Mucosa of stomach (tissue), 1 donor: Measurements from ENCODE around the gene LSS.
"Not testable (repeated sequence)": the region's sequence is repeated elsewhere in the genome, so short reads cannot be mapped to it uniquely, and the experiment has no call there.

Experiments used
- H3K27me3 ChIP-seq: one replicate; pipeline ENCODE4 v1.7.0; 2013; ENCODE audit warnings: mild to moderate bottlenecking, low read length; ENCODE audit not compliant: control insufficient read depth, insufficient read depth
- H3K36me3 ChIP-seq: one replicate; pipeline ENCODE4 v1.7.0; 2013; ENCODE audit warnings: low read length; ENCODE audit not compliant: control insufficient read depth, insufficient read depth
- H3K4me1 ChIP-seq: one replicate; pipeline ENCODE4 v1.7.0; 2013; ENCODE audit warnings: mild to moderate bottlenecking, low read length; ENCODE audit not compliant: control insufficient read depth, insufficient read depth
- H3K4me3 ChIP-seq: one replicate; pipeline ENCODE4 v1.7.0; 2013; ENCODE audit warnings: low read length
- H3K9ac ChIP-seq: one replicate; pipeline ENCODE4 v1.7.0; 2013; ENCODE audit warnings: mild to moderate bottlenecking, low read length, moderate library complexity
- H3K9me3 ChIP-seq: one replicate; pipeline ENCODE4 v1.7.0; 2013; ENCODE audit warnings: mild to moderate bottlenecking, low read length, moderate library complexity; ENCODE audit not compliant: control insufficient read depth
- donor health status: Pancreatic carcinoma.

Gene LSS

DNA sequence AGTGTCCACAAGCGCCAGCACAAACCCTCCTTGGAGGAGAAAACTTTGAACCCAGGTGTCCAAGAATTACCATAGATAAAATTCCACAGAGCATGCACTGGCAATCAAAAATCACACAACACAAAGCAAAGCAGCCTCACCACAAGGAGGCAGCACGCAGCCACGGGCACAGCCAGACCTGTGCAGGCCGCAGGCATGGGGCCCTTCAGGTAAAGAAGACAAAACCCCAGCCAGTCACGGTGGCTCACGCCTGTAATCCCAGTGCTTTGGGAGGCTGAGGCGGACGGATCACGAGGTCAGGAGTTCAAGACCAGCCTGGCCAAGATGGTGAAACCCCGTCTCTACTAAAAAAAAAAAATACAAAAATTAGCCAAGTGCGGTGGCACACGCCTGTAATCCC is 81.1 kb downstream of the LSS start:
- H3K9ac ChIP-seq, H3K9me3 ChIP-seq, H3K36me3 ChIP-seq, H3K4me3 ChIP-seq, H3K4me1 ChIP-seq, H3K27me3 ChIP-seq: not testable (repeated sequence)

DNA sequence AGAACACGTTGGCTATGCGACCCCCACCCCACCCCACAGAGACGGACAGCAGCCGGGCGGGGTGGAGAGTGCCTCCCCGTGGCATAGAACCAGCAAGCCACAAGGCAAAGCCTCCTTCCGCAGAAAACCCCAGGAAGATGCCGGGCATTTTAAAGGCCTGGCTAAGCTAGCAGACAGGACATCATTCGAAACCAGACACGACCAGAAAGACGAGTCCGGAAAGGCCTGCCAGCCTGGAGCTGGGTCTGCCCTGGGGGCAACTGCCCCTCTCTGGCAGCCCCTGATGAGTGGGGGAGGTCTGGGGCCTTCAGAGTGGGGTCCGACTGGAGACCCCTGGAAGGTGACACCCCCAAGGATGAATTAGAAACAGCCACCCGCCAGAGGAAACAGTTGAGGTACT is 81.7 kb downstream of the LSS start:
- Histone ChIP-seq H3K36me3 (no peaks in the 10 kb centered on the region), H3K27me3 (no peaks in the 10 kb centered on the region), H3K4me3 (no peak overlapping the region), H3K4me1 (no peaks in the 10 kb centered on the region), H3K9ac (no peak overlapping the region), H3K9me3 (no peaks in the 10 kb centered on the region)

DNA sequence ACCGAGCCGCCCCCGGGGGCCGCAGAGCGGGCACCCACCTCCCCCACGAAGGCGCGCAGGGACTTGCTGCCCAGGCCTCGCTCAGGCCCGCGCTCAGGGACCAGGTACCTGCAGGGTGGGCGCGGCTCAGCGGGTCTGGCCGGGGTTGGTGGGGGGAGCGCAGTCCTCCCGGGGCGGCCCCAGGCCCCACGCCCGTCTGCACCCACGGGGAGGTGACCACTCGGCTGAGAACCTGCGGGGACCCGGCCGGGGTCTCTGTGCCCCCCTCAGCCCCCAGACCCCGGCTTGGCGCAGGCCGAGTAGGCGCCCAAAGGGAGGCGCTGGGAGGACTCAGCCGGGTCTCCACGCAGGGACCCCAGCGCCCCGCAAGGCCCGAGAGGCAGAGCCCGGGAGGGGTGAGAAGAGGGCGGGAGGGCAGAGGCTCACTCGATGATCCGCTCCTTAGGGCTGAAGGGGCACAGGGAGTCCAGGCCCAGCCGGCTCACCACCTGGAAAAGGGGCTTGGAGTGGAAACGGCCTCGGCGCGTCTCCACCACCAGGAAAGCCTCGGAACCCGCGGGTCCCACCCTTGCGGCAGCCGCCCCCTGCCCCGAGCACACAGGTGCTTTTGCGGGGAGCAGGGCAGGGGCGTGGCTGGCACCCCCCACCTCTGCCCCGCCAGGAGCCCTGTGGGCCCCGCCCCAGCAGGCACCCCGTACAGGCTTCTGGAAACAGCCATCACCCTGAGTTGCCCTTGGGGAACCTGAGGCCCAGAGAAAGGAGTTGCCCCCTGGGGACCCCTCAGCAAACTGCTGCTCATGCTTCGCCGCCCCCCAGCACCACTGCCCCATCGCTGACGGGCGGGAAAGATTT is 82.5 kb downstream of the LSS start:
- no peaks in the 10 kb centered on the region for H3K9me3 ChIP-seq
- peaks cover 4% of the 10 kb centered on the region for H3K27me3 ChIP-seq
- no peak overlapping the region for H3K4me3 ChIP-seq
- H3K4me1 ChIP-seq = no peaks in the 10 kb centered on the region
- no peaks in the 10 kb centered on the region for H3K36me3 ChIP-seq
- H3K9ac ChIP-seq = no peak overlapping the region

DNA sequence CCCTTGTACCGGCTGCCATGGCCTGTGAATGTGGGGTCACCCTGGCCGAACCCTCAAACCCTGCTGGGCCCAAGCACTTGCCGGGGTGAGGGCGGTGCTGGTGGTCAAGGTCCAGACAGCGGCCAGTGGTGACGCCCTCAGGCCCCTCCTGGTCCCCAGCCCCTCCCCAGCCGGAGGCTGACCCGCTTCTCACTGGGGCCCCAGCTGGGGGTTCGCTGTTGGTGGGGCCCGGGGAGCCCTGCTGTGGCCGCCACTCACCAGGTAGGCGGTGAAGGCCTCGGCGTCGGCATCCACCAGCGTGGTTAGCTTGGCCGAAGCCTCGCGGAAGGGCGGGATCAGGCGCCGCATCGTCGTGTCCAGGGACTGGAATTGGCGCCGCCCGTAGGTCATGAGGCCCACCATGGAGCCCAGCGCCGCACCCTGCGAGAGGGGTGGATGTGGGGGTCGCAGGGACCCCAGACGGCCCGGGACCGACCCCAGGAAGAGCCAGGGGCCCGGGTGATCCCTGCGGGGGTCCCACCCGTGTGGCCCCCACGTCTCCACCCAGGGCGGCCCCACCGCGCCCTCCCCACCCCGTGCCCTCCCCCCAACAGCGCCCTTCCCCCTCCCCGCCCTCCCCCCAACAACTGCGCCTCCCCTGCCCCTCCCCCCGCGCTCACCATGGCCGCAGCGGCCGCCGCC is 83.3 kb downstream of the LSS start:
- Histone ChIP-seq H3K9ac (no peak overlapping the region), H3K4me1 (no peaks in the 10 kb centered on the region), H3K9me3 (no peaks in the 10 kb centered on the region), H3K4me3 (no peak overlapping the region), H3K36me3 (no peaks in the 10 kb centered on the region), H3K27me3 (peaks cover 9% of the 10 kb centered on the region)

DNA sequence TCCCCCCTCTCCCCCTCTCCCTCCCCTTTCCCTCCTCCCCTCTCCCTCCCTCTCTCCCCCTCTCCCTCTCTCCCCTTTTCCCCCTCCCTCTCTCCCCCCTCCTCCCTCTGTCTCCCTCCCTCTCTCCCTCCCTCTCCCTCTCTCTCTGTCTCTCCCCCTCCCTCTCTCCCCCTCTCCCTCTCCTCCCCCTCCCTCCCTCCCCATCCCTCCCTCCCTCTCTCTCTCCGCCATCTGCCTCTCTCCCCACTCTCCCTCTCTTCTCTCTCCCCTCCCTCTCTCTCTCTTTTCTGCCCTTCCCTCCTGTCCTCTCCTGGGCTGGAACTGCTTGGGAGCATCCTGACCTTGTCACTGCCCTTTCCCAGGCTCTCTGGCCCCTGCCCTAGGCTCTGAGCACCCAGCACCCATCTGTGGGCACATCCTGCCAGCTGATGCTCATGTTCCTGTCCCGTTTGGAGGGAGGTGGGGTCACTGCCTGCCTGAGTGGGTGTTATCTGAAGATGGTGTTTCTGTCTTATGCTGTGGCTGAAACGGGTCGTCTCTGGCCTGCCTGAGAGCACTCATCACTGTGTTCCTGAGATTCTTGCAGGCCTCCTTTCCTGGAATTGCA is 84.0 kb downstream of the LSS start:
- H3K27me3 ChIP-seq = peaks cover 13% of the 10 kb centered on the region
- no peaks in the 10 kb centered on the region for H3K9me3 ChIP-seq
- no peaks in the 10 kb centered on the region for H3K36me3 ChIP-seq
- H3K4me3 ChIP-seq = no peak overlapping the region
- no peaks in the 10 kb centered on the region for H3K4me1 ChIP-seq
- no peak overlapping the region for H3K9ac ChIP-seq

DNA sequence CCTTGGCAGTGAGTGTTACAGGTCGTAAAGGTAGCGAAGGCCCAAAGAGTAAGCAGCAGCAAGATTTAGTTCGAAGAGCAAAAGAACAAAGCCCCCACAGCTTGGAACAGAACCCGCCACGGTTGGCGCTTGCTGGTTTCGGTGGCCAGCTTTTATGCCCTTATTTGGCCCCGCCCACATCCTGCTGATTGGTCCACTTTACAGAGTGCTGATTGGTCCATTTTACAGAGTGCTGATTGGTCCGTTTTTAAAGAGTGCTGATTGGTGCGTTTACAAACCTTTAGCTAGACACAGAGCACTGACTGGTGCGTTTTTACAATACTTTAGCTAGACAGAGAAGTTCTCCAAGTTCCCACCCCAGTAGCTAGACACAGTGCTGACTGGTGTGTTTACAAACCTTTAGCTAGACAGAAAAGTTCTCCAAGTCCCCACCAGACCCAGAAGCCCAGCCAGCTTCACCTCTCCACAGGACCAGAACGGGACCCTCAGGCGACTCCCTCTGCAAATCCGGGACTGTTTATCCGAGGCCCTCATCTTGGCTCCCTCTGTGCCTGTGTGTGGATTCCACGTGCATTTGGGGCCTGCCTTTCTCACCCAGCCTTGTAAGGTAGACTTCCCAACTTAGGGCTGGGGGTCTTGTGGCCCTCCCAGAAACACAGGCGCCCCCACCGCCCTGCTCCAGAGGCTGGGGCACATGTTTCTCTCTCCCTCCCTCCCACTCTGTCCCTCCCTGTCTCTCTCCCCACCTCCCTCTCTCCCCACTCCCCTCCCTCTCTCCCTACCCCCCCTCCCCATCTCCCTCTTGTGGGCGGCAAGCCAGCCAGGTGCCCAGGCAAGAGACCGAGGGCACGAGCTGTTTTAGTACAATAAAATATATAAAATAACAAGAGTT is 85.7 kb downstream of the LSS start:
- Histone ChIP-seq H3K4me1 (no peaks in the 10 kb centered on the region), H3K36me3 (no peaks in the 10 kb centered on the region), H3K9me3 (no peaks in the 10 kb centered on the region), H3K4me3 (no peak overlapping the region), H3K9ac (no peak overlapping the region), H3K27me3 (peaks cover 16% of the 10 kb centered on the region)

DNA sequence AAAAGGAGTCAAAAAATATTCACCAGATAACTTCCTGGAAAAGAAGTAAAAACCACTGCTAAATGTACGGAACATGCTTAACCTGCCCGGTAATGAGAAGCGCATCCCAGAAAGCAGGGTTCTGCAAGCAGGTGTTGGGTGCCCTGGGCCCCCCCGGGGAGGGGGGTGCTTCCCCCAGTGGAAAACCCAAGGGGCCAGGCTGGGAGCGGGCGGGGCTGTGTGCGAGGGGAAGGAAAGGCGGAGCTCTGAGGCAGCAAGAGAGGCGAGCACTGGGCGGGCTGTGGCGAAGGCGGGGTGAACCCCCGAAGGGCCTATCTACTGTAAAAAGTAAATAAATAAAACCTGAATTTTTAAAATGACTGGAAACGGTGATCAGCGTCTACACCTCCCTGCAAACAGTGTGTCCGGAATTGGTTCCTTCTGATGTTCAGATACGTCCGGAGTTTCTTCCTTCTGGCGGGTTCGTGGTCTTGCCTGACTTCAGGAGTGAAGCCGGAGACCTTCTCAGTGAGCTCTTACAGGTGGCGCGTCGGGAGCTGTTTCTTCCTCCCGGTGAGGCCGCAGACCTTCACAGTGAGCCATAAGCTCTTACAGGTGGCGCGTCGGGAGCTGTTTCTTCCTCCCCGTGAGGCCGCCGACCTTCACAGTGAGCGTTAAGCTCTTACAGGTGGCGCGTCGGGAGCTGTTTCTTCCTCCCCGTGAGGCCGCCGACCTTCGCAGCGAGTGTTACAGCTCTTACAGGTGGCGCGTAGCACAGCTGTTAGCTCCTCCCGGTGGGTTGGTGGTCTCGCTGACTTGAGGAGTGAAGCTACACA is 86.6 kb downstream of the LSS start:
- Histone ChIP-seq H3K9me3 (no peaks in the 10 kb centered on the region), H3K36me3 (no peaks in the 10 kb centered on the region), H3K4me1 (no peaks in the 10 kb centered on the region), H3K4me3 (no peak overlapping the region), H3K27me3 (peaks cover 16% of the 10 kb centered on the region), H3K9ac (no peak overlapping the region)

DNA sequence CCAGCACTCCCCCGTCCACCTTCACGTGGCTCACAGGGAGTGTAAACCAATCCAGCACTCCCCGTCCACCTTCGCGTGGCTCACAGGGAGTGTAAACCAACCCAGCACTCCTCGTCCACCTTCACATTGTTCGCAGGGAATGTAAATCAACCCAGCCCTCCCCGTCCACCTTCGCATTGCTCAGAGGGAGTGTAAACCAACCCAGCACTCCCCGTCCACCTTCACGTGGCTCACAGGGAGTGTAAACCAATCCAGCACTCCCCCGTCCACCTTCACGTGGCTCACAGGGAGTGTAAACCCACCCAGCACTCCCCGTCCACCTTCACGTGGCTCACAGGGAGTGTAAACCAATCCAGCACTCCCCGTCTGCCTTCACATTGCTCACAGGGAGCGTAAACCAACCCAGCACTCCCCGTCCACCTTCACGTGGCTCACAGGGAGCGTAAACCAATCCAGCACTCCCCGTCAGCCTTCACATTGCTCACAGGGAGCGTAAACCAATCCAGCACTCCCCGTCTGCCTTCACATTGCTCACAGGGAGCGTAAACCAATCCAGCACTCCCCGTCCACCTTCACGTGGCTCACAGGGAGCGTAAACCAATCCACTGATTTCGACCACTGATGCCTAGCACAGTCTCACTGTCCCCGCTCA is 88.1 kb downstream of the LSS start:
- H3K36me3 ChIP-seq, H3K9me3 ChIP-seq, H3K4me3 ChIP-seq: not testable (repeated sequence)

DNA sequence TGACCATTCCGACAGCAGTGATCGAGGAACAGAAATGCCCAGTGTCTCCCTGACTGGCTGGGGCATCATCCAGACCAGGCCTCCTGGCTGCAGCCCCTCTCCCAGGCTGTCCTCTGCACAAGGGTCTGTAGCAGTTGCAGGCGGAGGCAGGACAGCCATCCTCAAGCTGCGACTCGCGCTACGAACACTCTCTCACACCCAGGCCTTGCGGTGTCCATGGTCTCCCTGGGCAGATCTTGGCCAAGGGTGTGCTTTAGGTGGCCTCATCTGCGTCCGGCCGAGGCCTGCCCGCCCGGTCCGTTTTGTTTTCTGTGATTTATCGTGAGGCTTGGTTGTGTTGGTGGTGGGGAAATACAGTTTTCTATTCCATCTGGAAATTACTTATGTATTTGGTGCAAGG is 88.9 kb downstream of the LSS start:
- Histone ChIP-seq H3K9ac (no peak overlapping the region), H3K36me3 (no peaks in the 10 kb centered on the region), H3K4me3 (no peak overlapping the region), H3K9me3 (no peaks in the 10 kb centered on the region), H3K27me3 (peaks cover 16% of the 10 kb centered on the region), H3K4me1 (no peaks in the 10 kb centered on the region)

More for the DNA sequence above, 88.1 kb downstream of the LSS start:
- peaks cover 16% of the 10 kb centered on the region for H3K27me3 ChIP-seq
- H3K9ac ChIP-seq, H3K4me1 ChIP-seq: not testable (repeated sequence)

DNA sequence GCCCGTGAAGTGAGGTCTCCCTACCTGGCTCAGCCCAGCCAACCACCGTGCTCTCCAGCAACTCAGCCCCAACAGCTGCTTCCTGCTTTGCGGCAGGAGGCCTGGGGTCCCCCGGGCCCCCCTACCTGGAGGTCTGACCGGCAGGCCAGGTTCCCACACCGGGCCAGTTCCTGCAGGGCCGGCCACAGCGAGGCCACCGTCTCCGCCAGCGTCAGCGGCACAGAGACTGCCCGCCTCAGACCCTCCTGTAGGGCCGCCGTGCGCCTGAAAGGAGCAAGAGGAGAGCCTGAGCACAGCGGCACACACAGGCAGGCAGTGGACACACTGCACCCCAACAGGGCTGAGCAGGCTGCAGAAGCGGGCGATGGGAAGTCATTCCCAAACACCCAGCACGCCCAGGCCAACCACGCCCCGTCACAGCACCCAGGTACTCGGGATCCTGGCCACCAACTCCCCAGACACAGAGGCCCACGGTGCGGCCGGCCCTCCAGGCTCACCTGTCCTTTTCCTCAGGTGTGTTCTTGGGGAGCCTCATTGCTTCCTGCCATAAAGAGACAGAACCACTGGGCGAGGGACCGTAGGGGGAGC is 90.1 kb downstream of the LSS start:
- Histone ChIP-seq H3K36me3 (no peaks in the 10 kb centered on the region), H3K9me3 (no peaks in the 10 kb centered on the region), H3K9ac (no peak overlapping the region), H3K27me3 (peaks cover 16% of the 10 kb centered on the region), H3K4me3 (no peak overlapping the region), H3K4me1 (no peaks in the 10 kb centered on the region)
